Stimulated activated CD4-positive, alpha-beta T cell treated with anti-CD3 and anti-CD28 coated beads, Interleukin-4, amount 100 ng/mL, for 1 hour (primary cell): ENCODE measurements around the gene CHD3.
"Not testable (repeated sequence)": the region's sequence is repeated elsewhere in the genome, so short reads cannot be mapped to it uniquely, and the experiment has no call there.

ENCODE experiments used
- DNase-seq: peaks from one replicate; pipeline ENCODE4 v3.0.0-alpha.2; 2020

The CHD3 gene

DNA sequence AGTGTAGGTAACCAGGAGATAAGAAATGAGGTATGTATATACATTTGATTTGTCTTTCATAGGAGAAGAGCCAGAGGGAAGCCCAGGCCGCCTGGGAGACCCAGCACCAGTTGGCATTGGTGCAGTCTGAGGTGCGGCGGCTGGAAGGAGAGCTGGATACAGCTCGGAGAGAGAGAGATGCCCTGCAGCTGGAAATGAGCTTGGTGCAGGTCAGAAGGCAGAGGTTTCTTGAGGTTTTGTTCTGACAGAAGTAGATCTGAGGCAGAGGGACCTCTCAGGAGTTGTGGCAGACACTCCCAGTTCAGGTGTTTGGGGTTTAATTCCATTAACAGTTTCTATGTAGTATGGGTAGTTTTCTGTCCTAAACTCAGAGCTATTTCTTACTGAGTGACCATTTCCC lies 51.4 kb downstream of the CHD3 start:
- DNase-seq: no peak

DNA sequence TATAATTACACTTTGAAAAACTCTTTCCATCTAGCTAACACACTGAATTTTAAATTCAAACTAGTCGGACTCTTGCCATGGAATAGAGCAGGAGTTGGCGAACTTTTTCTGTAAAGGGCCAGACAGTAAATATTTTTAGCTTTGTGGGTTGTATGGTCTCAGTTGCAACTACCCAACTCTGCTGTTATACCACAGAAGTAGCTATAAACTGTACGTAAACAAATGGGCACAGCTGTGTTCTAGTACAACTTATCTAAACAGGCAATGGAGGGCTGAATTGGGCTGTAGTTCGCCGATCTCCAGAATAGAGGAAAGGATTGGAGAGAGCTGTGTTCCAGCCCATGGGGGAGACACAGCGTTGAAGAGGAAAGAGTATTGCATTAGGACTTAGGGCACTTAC lies 52.2 kb downstream of the CHD3 start:
- no peak for DNase-seq

DNA sequence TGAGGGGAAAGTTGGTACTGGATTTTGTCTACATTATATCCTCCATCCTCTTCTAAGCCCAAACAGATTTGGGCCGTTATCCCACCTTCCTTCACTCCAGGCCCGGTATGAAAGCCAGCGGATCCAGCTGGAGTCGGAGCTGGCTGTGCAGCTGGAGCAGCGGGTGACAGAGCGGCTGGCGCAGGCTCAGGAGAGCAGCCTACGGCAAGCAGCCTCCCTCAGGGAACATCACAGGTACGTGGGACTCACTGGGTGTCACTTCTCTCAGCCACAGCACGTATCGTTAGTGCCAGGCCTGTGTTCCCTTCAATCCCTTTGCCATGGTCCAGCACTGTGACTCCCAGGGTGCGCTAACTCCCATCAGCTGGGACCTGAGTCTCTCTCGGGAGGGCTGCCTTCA lies 54.7 kb downstream of the CHD3 start:
- no peak for DNase-seq

DNA sequence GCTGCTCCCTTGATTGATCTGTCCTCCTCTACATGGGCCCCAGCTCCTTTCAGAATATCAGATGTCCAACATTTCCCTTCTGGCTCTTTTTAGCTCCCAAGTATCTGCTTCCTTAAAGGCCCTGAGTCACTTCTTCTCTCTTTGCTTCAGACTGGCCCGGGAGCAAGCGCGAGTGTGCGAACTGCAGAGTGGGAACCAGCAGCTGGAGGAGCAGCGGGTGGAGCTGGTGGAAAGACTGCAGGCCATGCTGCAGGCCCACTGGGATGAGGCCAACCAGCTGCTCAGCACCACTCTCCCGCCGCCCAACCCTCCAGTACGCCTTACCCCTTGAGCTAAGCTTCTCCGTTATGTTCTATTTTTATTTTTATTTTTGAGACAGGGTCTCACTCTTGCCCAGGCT lies 55.7 kb downstream of the CHD3 start:
- DNase-seq: no peak

DNA sequence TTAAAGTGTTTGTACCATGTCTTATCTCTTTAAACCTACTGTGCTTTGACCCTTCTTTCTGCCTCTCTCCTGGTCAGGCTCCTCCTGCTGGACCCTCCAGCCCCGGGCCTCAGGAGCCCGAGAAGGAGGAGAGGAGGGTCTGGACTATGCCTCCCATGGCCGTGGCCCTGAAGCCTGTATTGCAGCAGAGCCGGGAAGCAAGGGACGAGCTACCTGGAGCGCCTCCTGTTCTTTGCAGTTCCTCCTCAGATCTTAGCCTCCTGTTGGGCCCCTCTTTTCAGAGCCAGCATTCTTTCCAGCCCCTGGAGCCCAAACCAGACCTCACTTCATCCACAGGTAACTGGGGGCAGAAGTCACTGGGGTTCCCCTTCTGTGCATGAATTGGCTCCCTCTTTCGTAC lies 57.1 kb downstream of the CHD3 start:
- DNase-seq: no peak

DNA sequence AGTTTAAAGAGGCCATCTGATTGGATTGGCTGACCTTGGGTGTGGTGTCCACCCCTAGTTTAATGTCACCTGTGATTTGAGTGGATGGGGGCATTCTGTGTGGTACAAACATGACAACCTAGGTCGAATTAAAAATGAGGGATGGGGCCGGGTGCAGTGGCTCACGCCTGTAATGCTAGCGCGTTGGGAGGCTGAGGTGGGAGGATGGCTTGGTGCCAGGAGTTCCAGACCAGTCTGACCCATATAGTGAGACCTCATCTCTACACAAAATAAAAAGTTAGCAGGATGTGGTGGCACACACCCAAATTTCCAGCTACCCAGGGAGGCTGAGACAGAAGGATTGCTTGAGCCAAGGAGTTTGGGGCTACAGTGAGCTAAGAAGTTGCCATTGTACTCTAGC lies 57.9 kb downstream of the CHD3 start:
- DNase-seq: no peak

DNA sequence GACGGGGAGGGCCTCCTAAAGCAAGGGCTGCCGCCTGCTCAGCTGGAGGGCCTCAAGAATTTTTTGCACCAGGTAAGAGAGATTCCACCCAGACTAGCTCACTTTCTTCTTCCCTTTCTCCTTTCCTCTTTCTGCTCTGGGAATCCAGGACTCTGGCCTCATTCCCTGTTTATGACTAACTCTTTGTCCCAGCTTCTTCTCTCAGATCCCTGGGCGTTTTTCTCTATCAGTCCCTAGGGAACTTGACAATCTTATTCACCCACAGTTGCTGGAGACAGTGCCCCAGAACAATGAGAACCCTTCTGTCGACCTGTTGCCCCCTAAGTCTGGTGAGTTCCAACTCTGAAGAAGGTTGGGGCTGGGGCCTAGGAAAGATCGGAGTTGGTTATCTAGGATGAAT lies 59.1 kb downstream of the CHD3 start:
- DNase-seq: no peak

DNA sequence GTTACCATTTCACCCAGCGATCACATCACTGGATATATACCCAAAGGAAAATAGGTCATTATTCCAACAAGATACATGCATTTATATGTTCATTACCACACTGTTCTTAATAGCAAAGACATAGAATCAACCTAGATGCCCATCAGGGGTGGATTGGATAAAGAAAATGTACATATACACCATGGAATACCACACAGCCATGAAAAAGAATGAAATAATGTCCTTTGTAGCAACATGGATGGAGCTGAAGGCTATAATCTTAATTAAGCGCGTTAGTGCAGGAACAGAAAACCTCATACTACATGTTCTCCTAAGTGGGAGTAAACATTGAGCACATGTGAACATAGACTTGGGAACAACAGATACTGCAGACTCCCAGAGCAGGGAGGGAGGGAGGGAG lies 62.0 kb downstream of the CHD3 start:
- DNase-seq: no peak

DNA sequence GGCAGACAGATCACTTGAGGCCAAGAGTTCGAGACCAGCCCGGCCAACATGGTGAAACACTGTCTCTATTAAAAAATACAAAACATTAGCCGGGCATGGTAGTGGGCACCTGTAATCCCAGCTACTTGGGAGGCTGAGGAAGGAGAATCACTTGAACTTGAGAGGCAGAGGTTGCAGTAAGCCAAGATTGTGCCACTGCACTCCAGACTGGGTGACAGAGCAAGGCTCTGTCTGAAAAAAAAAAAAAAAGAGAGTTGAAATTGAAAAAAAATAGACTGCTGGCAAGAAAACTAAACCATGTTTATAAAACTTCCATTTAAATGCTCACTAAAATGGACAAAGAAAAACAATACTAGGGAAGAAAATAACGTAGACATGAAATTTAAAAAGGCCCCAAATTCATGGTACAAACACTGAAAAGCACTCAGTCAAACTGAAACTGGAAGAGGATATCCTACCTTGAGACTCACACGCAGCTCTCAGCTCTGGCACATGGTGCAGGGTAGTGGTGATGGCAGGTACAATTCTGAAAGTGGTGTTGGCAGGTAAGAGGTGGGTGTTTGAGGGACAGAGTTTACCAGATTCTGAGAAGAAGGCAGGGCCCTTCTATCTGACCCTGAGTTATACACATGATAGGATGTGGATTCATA lies 62.7 kb downstream of the CHD3 start:
- peak; percentile 46 for DNase-seq

DNA sequence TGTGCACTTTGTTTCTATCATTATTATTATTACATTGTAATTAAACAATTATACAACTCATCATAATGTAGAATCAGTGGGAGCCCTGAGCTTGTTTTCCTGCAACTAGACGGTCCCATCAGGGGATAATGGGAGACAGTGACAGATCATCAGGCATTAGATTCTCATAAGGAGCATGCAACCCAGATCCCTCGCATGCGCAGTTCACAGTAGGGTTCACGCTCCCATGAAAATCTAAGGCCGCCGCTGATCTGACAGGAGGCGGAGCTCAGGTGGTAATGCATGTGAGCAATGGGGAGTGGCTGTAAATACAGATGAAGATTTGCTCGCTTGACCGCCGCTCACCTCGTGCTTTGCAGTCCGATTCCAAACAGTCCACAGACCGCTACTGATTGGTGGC lies 64.7 kb downstream of the CHD3 start:
- not testable (repeated sequence) for DNase-seq

DNA sequence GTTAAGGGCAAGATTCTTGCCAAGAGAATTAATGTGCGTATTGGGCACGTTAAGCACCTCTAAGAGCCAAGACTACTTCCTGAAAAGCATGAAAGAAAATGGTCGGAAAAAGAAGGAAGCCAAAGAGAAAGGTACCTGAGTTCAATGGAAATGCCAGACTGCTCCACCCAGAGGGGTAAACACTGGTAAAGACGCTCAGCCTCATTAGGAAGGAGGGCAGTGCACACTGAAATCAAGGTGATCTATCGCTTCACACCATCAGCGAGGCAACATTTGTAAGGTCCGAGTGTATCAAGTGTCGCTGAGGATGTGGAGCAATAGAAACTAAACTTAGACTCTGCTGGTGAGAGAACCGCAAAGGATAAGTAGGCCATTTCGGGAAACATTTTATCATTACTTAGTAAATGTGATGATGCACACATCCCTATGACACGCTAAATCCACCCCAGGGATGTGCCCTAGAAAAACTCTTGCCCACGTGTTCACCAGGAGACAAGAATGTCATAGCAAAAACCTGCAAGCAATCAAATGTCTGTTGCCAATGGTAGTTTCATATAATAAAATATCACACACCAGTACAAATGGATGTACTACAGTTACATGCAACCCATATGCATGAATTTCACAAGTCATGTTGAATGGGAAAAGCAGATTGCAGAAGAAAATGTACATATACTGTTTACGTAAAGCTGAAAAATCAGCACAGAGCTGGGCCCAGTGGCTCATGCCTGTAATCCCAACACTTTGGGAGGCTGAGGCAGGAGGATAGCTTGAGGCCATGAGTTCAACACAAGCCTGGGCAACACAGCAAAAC lies 67.0 kb downstream of the CHD3 start:
- no peak for DNase-seq

DNA sequence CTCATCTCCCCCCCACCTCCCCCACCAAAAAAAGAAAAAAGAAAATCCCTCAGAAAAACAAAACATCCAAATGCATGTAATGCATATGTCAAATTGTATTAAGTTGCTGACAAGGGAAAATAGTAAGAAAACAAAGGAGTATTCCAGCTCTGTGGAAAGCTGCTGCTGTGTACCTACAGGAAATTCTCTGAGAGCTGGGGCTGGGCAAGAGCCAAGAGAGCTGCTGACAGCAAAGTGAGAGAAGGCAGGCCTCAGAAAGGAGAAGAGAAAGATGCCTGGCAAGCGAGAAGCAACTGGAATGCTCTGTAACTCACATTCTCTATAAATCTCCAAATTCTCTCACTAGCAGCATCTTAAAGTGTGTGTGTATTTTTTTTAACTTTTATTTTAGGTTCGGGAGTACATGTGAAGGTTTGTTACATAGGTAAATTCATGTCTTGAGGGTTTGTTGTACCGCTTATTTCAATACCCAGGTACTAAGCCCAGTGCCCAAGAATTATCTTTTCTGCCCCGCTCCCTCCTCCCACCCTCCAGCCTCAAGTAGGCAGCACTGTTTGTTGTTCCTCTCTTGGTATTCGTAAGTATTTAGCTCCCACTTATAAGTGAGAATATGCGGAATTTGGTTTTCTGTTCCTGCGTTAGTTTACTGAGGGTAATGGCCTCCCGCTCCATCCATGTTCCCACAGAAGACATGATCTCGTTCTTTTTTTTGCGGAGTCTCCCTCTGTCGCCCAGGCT lies 67.8 kb downstream of the CHD3 start:
- no peak for DNase-seq

DNA sequence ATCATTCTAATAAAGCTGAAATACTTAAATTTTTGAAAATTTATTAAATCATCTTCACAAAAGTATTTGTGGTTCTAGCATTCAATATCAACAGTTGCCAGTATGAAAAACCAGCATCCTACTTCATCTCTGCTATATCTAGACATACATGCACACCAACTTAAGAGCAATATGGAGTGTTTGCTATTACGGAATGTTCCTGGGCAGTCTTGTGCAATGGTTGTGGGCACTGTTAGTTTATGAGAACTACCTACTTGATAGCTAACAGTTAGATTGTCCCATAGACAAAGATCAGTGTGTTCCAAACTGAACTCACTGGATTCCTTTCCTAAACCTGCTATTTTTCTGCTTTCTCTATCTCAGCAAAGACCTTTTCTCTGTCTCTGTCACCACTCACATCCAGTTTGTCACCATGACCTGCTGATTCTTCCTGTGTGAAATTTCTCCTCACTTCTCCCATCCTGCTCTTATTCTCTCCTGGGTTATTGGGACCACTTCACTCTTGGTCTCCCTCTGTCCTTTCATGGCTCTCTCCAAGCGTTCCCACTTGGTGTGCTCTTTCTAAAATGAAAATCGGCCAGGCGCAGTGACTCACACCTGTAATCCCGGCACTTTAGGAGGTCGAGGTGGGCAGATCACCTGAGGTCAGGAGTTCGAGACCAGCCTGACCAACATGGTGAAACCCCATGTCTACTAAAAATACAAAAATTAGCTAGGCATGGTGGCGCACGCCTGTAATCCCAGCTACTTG lies 71.1 kb downstream of the CHD3 start:
- no peak for DNase-seq

DNA sequence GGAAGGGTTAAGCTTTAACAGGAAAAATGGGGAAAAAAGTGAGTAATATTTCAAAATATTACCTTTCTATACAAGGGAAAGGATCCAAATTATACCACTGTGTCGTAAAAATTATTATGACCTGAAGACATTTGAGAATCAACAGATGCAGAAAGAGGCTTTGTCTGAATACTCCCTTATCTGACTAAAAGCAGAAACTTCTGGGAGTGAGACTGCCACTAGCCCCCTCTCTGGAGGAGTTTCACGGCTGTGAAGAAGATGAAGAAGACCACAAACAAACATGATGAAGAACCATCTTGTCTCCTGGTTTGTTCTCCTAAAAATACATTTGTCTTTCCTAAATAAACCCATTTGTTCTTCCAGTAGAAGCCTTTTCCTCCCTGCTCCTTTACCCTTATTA lies 72.8 kb downstream of the CHD3 start:
- DNase-seq: no peak
